Measurements from ENCODE around the gene GPD2.

Gene GPD2

GRCh38 chr2:156436497-156437085, 412 bp downstream of the GPD2 start:
- peak; percentile 46 for DNase-seq

DNA sequence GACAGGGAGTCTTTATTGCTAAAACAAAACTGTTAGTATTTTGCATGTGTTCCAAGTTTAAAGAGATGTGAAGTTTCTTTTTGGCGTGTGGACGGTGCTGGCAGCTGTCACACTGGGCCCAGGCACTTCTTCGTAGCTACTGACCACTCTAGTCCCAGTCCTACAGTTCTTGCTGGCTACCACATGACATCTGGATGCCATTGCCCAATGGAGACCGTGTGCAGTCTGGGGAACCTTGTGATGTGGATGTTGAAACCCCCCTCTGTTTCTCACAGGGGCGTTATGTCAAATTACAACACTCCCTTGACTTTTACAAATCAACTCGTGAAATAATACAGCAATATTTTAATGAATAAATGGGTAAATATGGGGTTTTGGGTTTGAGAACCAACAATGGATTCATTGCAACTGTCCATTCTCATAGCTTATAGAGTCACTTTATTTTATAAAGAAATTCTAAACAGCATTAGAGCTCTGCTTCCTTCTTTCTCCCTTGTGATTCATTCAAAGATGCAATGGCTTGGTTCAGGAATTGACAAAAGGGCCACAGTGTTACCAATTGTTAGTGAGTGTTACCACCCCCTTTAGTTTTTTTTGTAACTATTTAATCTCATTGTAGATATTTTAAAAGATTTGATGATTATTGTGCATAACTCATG, 1.2 kb downstream of the GPD2 start:
- DNase-seq: peak; percentile 11

GRCh38 chr2:156437931-156438410, 1.8 kb downstream of the GPD2 start:
- DNase-seq: no peak

DNA sequence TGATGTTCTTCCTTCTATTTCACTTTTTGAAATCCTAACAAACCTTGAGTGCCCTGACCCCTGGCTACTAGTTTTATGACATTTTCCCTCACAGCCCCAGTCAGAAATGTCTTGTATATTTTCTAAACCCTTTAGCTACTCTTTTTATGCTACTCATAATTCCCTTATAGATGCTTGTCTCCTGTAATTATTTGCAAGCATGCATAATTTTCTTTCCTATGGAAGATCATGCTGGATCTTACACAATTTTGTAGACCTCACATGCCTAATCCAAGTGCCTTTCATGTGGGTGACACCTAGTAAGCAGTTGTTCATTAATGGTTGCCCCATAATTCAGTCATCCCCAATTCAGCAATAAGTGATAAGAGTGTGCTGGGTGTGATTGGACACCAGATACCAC, 6.9 kb downstream of the GPD2 start:
- no peak for DNase-seq

GRCh38 chr2:156445296-156446220, 9.4 kb downstream of the GPD2 start:
- no peak for DNase-seq

GRCh38 chr2:156447761-156448160, 11.6 kb downstream of the GPD2 start:
- no peak for DNase-seq

- no peak for DNase-seq
These were observed 12.6 kb downstream of the GPD2 start for GRCh38 chr2:156448766-156449165.

DNA sequence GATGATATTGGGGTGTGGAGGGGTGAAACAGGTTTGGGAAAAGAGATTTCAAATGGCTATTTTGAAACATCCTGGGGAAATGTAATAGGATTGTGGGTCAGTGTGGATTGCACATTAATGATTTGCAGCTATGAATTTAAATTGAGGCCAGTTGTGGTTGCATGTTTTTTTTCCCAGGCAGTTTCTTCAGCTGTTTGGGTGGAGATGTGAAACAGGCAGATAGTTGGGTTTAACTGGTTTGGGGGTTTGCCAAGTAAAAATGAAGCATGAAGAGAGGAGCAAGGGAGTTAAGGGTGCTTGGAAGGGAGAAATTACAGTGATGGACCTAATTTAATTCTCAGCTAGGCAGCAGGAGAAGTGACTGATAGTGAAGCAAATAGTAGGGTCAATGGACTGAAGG, 16.8 kb downstream of the GPD2 start:
- no peak for DNase-seq

GRCh38 chr2:156455361-156455975, 19.3 kb downstream of the GPD2 start:
- DNase-seq: peak; percentile 49

DNA sequence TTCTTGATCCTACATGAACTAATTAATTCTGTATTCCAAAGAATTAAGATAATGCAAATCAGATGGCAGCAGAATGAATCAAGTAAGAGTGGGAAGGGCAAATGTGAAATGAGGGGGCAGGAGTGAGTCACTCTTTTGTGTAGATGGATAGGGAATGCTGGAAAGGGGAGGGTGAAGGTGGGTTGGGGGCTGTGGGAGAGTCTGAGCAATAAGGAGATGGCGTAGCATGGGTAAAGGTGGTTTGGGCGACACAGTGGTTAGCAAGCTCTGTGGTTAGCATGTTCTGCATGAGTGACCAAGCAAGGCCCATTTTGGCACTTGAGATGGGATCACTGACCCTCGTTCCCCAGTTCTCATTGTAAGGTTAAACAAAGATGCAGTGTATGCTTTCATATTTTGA, 20.4 kb downstream of the GPD2 start:
- DNase-seq: no peak

- no peak for DNase-seq
These were observed 21.6 kb downstream of the GPD2 start for GRCh38 chr2:156457523-156458517.

DNA sequence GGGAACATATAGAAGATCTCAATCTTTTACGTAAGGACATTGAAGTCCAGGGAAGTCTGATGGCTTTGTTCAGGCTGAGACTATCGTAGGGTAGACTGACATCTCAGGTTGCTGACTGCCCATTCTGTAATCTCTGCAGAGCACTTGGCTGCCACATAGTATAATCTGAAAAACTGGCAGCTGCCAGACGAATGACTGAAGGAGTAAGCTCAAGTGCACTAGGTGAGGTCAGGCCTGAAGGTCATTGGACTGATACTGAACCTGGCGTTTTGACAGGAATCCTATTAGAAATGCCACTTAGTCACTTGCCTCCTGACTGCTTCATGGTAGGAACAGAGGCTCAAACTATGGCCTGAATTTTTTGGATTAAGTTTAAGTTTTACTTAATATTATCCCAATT, 23.5 kb downstream of the GPD2 start:
- no peak for DNase-seq

DNA sequence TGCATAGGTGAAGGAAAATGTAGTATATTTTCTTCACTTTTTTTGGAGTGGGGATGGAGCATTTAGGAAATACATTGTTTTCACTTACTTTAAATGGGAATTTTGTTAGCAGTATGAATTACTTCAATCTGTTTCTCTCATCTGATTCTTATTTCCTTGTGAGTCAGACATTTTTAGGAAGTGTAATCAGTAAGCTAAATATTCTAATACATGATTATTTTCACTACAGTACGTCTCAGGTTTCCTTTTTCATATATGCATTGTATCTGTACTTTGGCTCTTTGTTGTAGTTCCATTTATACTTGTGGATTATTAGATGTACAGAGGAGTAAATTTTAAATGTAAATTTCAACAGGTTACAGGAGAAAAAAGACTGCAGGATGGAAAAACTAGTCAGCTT, 27.9 kb downstream of the GPD2 start:
- no peak for DNase-seq

GRCh38 chr2:156465573-156465972, 29.4 kb downstream of the GPD2 start:
- DNase-seq: no peak

DNA sequence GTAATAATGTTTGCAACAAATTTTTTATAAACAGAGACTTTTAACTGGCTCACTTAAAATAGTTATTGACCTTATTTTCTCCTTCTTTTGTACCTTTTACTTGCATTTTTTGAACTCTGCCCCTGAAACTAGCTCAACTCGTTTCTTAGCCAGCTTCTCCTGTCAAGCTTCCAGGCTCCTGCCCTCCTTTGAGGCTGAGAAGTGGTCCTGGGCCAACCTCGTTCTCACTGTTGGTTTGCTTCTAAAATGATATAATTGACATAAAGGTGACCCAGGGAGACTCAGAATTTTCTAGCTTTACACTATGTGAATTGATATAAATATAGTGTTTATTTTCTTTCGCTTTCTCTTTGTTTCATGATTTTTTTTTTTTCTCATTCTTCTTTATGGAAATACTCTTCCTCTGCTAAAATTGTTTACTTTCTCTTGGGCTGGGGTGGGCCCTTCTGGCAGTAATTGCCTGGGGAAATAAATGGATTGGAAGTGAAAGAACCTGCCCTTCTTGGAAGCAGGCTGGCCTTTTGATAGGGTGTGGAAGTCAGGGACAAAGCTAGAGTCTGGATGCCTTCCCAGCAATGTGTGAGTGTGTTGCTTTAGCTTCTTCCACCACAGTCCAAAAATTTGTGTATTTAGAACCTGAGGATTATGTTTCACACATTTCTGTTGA, 30.7 kb downstream of the GPD2 start:
- no peak for DNase-seq

DNA sequence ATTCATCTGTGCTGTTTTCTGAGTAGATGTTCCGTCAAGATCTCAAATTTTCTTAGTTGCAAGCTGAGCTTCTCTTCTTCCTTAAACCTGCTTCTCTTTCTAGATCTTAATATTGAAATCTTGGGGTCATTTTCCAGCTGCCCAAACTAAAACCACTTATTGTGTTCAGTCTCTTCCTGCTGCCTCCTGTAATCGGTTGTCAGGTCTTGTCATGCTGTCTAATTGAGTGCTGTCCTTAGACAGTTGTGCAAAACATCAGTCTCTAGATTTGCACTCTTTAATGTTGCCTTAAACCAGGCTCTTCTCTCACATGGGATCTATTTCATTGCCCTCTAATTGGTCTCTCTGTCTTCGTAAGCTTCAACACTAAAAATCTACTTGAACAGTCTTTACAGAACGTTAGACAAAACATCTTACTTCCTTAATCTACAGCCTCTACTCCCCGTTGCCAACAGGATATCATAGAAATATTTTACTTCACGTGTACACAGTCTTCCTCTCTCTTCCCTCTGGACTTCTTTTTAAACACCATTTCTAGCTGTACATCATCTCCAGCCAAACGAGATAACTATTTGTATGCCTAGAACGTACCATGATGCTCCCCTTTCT, 34.9 kb downstream of the GPD2 start:
- DNase-seq: no peak

DNA sequence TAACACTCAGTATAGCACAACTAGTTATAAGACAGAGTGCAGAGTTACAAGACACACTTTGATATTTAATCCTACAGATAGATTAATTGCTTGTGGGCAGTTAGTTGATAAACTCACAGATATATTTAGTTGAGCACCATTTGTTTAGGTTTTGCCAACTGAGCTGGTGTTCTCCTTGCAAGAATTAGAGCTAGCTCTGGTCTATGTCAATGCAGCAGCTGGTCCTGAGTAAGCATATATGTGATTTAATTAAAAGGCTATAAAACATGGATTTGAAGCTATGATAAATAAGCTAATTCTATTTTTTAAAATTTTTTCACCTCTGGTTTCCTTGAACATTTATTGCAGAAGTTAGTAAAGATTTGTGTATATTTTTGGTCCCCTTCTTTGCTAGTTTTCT, 35.6 kb downstream of the GPD2 start:
- DNase-seq: no peak

DNA sequence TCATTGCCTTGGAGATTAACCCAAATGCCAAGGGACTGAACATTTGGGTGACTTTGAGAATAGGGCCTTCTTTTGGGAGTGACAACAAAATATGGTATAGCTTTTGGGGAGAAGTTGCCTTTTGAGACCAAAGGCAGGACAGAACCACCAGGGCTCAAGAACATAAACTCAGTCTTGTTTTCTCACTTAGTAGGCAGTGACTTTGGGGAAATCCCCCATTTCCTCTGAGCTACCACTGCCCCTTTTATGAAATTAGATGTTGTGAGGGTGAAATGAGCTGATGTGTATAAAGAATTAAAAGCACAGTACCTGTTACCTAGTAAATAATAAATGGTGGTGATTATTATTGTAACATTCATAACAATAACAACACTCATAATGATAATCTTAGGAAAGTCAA, 36.5 kb downstream of the GPD2 start:
- DNase-seq: peak; percentile 70

GRCh38 chr2:156473445-156473844, 37.3 kb downstream of the GPD2 start:
- DNase-seq: no peak

DNA sequence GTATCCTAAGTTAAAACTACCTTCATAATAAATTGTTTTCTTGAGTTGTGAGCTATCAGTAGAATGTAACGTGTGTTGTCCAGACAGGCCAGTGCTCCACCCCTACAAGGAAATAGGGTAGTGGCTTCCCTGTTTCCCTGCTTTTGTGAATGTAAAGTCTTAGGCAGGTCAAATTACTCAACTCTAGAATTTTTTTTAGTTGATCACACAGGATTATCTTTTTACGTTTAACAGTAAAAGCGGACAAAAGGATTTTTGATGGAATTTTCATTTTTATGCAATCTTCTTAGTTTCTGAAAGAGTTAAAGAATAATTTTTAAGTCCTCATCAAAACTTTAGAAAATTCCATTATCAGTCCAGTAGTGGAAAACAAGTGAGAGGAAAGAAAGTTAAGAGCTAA, 38.2 kb downstream of the GPD2 start:
- no peak for DNase-seq

Data from activated CD4-positive, alpha-beta T cell treated with anti-CD3 and anti-CD28 coated beads, Interleukin-10, Interleukin-2, amounts not matched to agents 100 ng/mL and 50 ng/mL, durations not matched to agents 16 hours and 8 hours (primary cell).